ENCODE results near the gene COMMD2. TPM values are rescaled to one million over a fixed set of nuclear protein-coding genes. Genes with fewer than 3 reads are reported as not detected.

Gene COMMD2
- polyA plus RNA-seq, 1 of the 3 experiments (the other 2 are of a cell fraction), result 20.9 TPM

- no peak overlapping the region for H3K27ac ChIP-seq (ENCODE audit: low read depth in 2 of 2, low read length in 1 of 2)
- no peaks in the 10 kb centered on the region for H4K20me1 ChIP-seq (ENCODE audit: insufficient read depth)
- no peaks in the 10 kb centered on the region for H3F3A ChIP-seq (replicated peaks; ENCODE audit: insufficient read depth)
- POLR2A ChIA-PET, result no interaction called here
- no peak for DNase-seq
- no peak overlapping the region for H2AFZ ChIP-seq (ENCODE audit: low read depth)
- H3K36me3 ChIP-seq (replicated peaks in 1 of 2; ENCODE audit: control insufficient read depth in 1 of 2, insufficient read depth in 2 of 2, low read length in 1 of 2), result no peaks in the 10 kb centered on the region
- 86% methylated on average over 6 of the region's 6 CpGs for WGBS (ENCODE audit: low lambda C conversion rate)
- H3K4me3 ChIP-seq (ENCODE audit: low read depth in 2 of 2, low read length in 1 of 2), result no peak overlapping the region
- H3K4me1 ChIP-seq (ENCODE audit: control insufficient read depth in 1 of 2, insufficient read depth in 2 of 2, low read depth in 1 of 2, low read length in 1 of 2), result no peaks in the 10 kb centered on the region
- no peak overlapping the region for H3K4me2 ChIP-seq
- H3K79me2 ChIP-seq (ENCODE audit: insufficient read depth), result no peaks in the 10 kb centered on the region
- H3K27me3 ChIP-seq (ENCODE audit: insufficient read depth), result no peaks in the 10 kb centered on the region; the same call in 1 of the 2 replicates
- TF ChIP-seq ZBTB33 (IDR thresholded peaks at IDR 0.05; ENCODE audit: borderline replicate concordance, low read depth) (no peak), EZH2phosphoT487 (IDR thresholded peaks at IDR 0.05; ENCODE audit: borderline replicate concordance, low read depth) (no peak), EP300 (IDR thresholded peaks at IDR 0.05; ENCODE audit: borderline replicate concordance in 1 of 2, low read depth in 1 of 2, low read length in 1 of 2) (no peak), TEAD4 (IDR thresholded peaks at IDR 0.05; ENCODE audit: borderline replicate concordance, insufficient read depth) (no peak), IRF3 (IDR thresholded peaks at IDR 0.05; ENCODE audit: low read depth, low read length) (no peak), JUND (IDR thresholded peaks at IDR 0.05) (no peak), FOXM1 (IDR thresholded peaks at IDR 0.05; ENCODE audit: low read depth) (no peak), PBX3 (IDR thresholded peaks at IDR 0.05) (no peak), CHD2 (IDR thresholded peaks at IDR 0.05; ENCODE audit: low read length, partially characterized antibody) (no peak), RFX5 (IDR thresholded peaks at IDR 0.05; ENCODE audit: low read length) (no peak), CTCF (IDR thresholded peaks at IDR 0.05) (no peak), GABPA (IDR thresholded peaks at IDR 0.05; ENCODE audit: low read depth) (no peak)
- H3K9me2 ChIP-seq, result no peaks in the 10 kb centered on the region
- no peak overlapping the region for H3K9ac ChIP-seq
- H3K9me3 ChIP-seq, result no peaks in the 10 kb centered on the region
- CTCF ChIA-PET, result interaction anchor here (1.0 to 4.6 kb wide), 5 partner anchors 7 to 453 kb away, joined by 4 to 31 read pairs (median 9); partner anchors contain the start of gene COMMD2
These were observed 15.4 kb upstream of the COMMD2 start for GRCh38 chr3:149767720-149768119.

Measured in SK-N-SH (cell line).